BLaER1 (cell line): ENCODE results near the gene C14orf132.

Experiments
- H3K27ac ChIP-seq: shearing (Covaris generic); formaldehyde crosslinking; 2 replicates; pipeline ENCODE4 v1.8.1; 2022
- H3K27me3 ChIP-seq: shearing (Covaris generic); formaldehyde crosslinking; 2 replicates; pipeline ENCODE4 v1.8.1; 2022
- H3K36me3 ChIP-seq: shearing (Covaris generic); formaldehyde crosslinking; 2 replicates; pipeline ENCODE4 v1.8.1; 2022
- H3K4me1 ChIP-seq: shearing (Covaris generic); formaldehyde crosslinking; 2 replicates; pipeline ENCODE4 v1.8.1; 2022
- H3K4me2 ChIP-seq: shearing (Covaris generic); formaldehyde crosslinking; 2 replicates; pipeline ENCODE4 v1.8.1; 2022
- H3K4me3 ChIP-seq: shearing (Covaris generic); formaldehyde crosslinking; 2 replicates; pipeline ENCODE4 v1.8.1; 2022
- H3K9ac ChIP-seq: shearing (Covaris generic); formaldehyde crosslinking; 2 replicates; pipeline ENCODE4 v1.8.1; 2022
- H3K9me3 ChIP-seq: shearing (Covaris generic); formaldehyde crosslinking; 2 replicates; pipeline ENCODE4 v1.8.1; 2022
- H4K20me1 ChIP-seq: shearing (Covaris generic); formaldehyde crosslinking; 2 replicates; pipeline ENCODE4 v1.8.1; 2022
- Cebpa-rat ChIP-seq: shearing (Covaris generic); IDR thresholded peaks from 2 replicates; pipeline ENCODE4 v1.8.1; 2022

The C14orf132 gene

DNA sequence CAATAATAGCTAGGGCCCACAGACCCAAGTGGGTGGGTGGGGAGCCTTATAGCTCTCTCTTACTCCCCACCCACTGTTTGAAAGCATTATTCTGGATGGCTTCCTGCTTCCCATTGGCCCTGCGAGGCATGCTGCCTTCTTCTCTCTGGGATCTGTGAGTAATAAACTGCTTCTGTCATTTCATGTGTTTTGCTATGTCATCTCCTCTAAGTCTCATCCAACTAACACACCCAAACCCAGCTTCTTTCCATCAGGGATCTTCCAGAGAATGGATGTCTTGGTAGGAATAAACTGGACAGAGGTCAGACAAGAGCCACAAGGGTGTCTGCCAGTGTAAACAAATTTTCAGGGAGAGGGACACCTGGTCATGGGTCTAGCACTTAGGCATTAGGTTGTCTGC, 99.1 kb downstream of the C14orf132 start:
- no peak overlapping the region for H3K4me3 ChIP-seq
- H3K4me2 ChIP-seq, result no peak overlapping the region
- H3K9ac ChIP-seq, result no peak overlapping the region
- H3K9me3 ChIP-seq, result peaks cover 19% of the 10 kb centered on the region
- no peaks in the 10 kb centered on the region for H3K27me3 ChIP-seq
- H3K4me1 ChIP-seq, result no peaks in the 10 kb centered on the region
- H3K27ac ChIP-seq, result no peak overlapping the region
- TF ChIP-seq Cebpa-rat, result no peak
- H3K36me3 ChIP-seq, result no peaks in the 10 kb centered on the region
- no peaks in the 10 kb centered on the region for H4K20me1 ChIP-seq

DNA sequence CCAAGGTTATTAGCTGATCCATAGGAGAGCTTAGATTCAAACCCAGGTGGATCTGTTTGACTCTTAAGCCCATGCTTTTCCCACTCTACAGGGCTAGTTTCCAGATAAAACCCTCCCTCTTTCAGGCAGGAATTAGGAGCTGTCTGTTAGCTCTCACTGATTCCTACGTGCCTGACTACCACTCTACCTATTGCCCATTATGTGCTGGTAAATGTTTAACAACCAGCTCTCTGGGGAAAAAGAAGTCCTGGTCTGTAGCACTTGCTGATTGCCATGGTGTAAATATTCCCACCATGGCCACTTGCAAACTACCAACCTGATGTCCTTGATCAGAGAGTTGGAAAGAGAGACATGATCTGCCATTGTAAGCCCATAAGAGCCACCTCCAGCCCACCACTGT, 100.0 kb downstream of the C14orf132 start:
- H4K20me1 ChIP-seq, result no peaks in the 10 kb centered on the region
- H3K9me3 ChIP-seq, result peaks cover 24% of the 10 kb centered on the region
- H3K27ac ChIP-seq, result no peak overlapping the region
- H3K4me3 ChIP-seq, result no peak overlapping the region
- no peak overlapping the region for H3K4me2 ChIP-seq
- H3K9ac ChIP-seq, result no peak overlapping the region
- no peaks in the 10 kb centered on the region for H3K27me3 ChIP-seq
- no peak for TF ChIP-seq Cebpa-rat
- H3K4me1 ChIP-seq, result no peaks in the 10 kb centered on the region
- H3K36me3 ChIP-seq, result no peaks in the 10 kb centered on the region

DNA sequence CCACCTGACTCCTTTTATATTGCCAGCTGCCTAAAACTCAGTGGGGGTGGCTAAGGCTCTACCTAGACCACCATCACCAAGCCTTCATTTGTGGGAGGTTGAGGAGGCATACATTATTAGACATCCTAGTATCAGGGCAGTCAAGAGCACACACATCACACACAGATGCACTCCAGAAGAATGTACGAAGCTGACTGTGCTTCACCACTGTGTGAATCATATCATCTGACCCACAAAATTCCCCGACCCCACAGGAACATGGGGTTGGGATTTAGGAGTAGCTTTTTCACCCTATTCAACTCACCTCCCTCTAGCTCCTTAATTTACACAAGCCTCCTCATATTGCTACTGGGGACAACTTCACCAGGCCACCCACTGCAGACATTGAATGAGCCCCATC, 100.7 kb downstream of the C14orf132 start:
- no peaks in the 10 kb centered on the region for H3K36me3 ChIP-seq
- no peak overlapping the region for H3K4me2 ChIP-seq
- no peak overlapping the region for H3K4me3 ChIP-seq
- H4K20me1 ChIP-seq, result no peaks in the 10 kb centered on the region
- no peak overlapping the region for H3K27ac ChIP-seq
- no peak for TF ChIP-seq Cebpa-rat
- no peaks in the 10 kb centered on the region for H3K4me1 ChIP-seq
- H3K27me3 ChIP-seq, result no peaks in the 10 kb centered on the region
- H3K9me3 ChIP-seq, result peaks cover 24% of the 10 kb centered on the region
- no peak overlapping the region for H3K9ac ChIP-seq

DNA sequence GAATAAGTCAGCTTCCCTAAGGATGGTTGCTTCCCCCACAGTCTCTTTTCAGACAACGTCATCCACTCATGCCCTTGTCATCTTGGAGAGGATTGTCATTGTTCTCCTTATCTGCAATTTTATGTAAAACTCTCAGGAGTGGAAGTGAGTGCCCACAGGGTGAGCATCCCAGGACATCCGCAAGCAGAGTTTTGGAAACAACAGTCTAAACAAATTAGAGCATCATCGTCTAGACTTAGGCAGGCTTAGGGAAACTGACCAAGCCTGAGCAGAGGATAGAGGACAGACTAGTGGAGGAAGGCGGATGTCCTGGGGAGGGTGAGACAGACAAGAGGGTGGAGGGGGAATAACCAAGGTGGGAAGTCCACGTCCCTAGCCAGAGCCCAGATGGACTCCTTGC, 101.8 kb downstream of the C14orf132 start:
- Histone ChIP-seq H3K9me3 (peaks cover 24% of the 10 kb centered on the region), H3K4me3 (no peak overlapping the region)
- no peak for TF ChIP-seq Cebpa-rat

More for the DNA sequence above, 101.8 kb downstream of the C14orf132 start:
- H3K36me3 ChIP-seq, result no peaks in the 10 kb centered on the region
- no peaks in the 10 kb centered on the region for H3K4me1 ChIP-seq
- no peaks in the 10 kb centered on the region for H3K27me3 ChIP-seq
- H4K20me1 ChIP-seq, result no peaks in the 10 kb centered on the region
- H3K9ac ChIP-seq, result no peak overlapping the region
- no peak overlapping the region for H3K4me2 ChIP-seq
- no peak overlapping the region for H3K27ac ChIP-seq
